Stimulated activated effector memory CD8-positive, alpha-beta T cell treated with anti-CD3 and anti-CD28 coated beads, Interleukin-12 subunit alpha, Interleukin-12 subunit beta, amount 100 ng/mL, for 72 hours (primary cell): ENCODE measurements around the gene SNX33.
"Not testable (repeated sequence)": the region's sequence is repeated elsewhere in the genome, so short reads cannot be mapped to it uniquely, and the experiment has no call there.

ENCODE experiments used
- ATAC-seq: fragments of 150-1000 bp; cut with Tn5 transposase; 2 replicates; pipeline ENCODE4 v1.10.0; 2021
- DNase-seq, 2 donors: peaks; one replicate each; pipeline ENCODE4 v3.0.0; 2021 to 2022; ENCODE audit warnings: low spot score in 2 of 2
- H3K27ac Mint-ChIP-seq: one replicate; pipeline ENCODE4 v1.8.0; 2022; ENCODE audit warnings: mild to moderate bottlenecking, mixed read lengths
- H3K36me3 Mint-ChIP-seq: one replicate; pipeline ENCODE4 v1.8.0; 2022; ENCODE audit warnings: mild to moderate bottlenecking, mixed read lengths
- H3K4me1 Mint-ChIP-seq: one replicate; pipeline ENCODE4 v1.8.0; 2022; ENCODE audit warnings: mixed read lengths
- H3K4me3 Mint-ChIP-seq: one replicate; pipeline ENCODE4 v1.8.0; 2022; ENCODE audit warnings: mild to moderate bottlenecking, mixed read lengths
- H3K9me3 Mint-ChIP-seq: one replicate; pipeline ENCODE4 v1.8.0; 2022; ENCODE audit warnings: mixed read lengths

Gene SNX33

DNA sequence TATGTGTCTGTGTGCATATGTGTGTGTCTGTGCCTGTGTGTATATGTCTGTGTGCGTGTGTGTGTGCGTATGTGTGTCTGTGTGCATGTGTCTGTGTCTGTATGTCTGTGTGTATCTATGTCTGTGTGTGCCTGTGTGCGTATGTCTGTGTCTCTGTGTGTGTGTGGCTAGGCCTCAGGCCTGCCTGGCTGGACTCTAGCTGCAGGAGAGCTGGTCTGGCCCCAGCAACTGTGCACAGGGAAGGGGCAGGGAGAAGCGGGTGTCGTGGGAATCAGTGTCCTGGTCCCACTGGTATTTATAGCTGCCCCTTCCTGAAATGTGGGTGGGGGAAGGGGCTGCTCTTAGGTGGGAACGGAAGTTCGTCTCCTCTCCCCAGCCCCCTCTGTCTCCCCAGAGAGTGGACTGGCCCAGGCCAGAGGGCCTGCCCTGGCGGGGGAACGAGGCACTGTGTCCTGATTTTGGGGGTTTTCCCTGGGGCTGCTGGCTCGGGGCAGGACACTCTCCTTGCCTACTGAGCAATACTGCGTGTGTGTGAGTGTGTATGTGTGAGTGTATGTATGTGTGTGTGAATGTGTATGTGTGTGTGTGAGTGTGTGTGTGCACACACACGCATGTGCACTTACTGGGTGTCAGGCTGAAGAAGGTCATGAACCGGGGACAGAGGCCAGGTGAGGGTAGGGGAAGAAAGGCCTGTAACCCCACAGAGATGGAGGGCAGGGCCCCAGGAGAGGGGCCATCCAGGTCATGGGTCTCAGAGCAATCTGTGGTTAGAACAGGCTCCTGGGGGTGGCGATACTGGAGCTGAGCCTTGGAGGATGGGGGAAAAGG is 58.4 kb downstream of the SNX33 start:
- no peak for ATAC-seq
- H3K9me3 Mint-ChIP-seq = no peaks in the 10 kb centered on the region
- no peak overlapping the region for H3K27ac Mint-ChIP-seq
- H3K36me3 Mint-ChIP-seq = no peaks in the 10 kb centered on the region
- no peak for DNase-seq
- H3K4me3 Mint-ChIP-seq = no peak overlapping the region
- peaks cover 7% of the 10 kb centered on the region for H3K4me1 Mint-ChIP-seq

GRCh38 chr15:75706682-75706954 is 58.9 kb downstream of the SNX33 start:
- Mint-ChIP-seq H3K4me1 (peaks cover 6% of the 10 kb centered on the region), H3K36me3 (no peaks in the 10 kb centered on the region), H3K4me3 (no peak overlapping the region), H3K27ac (no peak overlapping the region), H3K9me3 (no peaks in the 10 kb centered on the region)
- DNase-seq (no peak), ATAC-seq (no peak)

GRCh38 chr15:75709458-75709857 is 61.7 kb downstream of the SNX33 start:
- H3K4me3 Mint-ChIP-seq, ATAC-seq, H3K9me3 Mint-ChIP-seq, H3K27ac Mint-ChIP-seq, H3K4me1 Mint-ChIP-seq, DNase-seq, H3K36me3 Mint-ChIP-seq: not testable (repeated sequence)

DNA sequence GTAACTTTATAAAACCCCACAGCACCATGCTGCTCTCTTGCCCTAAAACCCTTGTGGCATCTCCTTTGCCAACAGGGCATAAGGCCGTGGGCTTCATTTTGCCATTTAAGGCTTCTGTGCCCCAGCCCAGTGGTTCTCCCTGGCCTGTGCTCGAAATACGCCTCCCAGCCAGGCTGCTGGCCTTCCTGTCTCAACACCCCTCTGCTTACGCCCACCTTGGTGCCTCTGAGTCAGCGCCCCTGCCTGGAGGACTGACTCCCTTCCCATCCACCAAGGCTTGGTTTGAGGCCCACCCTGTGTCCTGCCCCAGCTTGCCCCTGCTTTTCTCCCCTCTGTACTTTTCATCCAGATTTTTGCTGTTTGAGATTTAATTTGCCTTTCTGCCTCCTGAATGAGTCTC is 63.2 kb downstream of the SNX33 start:
- H3K4me3 Mint-ChIP-seq, H3K4me1 Mint-ChIP-seq, H3K9me3 Mint-ChIP-seq, H3K36me3 Mint-ChIP-seq, DNase-seq, H3K27ac Mint-ChIP-seq: not testable (repeated sequence)
- ATAC-seq = peak; percentile 33

DNA sequence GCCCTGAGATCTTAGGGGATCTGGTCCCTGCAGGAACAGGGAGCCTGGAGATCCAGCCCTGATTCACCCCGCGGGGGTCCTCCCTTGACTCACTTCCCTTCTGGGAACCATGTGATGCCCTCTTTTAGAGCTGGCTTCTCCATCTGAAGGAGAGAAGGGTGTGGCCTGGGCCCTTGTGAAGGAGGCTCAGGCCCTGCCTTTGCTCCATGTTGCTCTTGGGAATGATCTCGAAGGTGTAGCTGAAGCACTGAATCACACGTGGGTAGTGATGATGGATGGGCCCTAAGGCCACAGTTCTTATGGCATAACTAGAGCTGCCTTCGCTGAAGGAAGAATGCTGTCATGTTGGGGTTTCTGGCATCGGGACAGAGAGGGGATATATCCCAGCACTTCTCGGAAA is 63.8 kb downstream of the SNX33 start:
- H3K4me3 Mint-ChIP-seq, H3K36me3 Mint-ChIP-seq, DNase-seq, ATAC-seq, H3K27ac Mint-ChIP-seq, H3K9me3 Mint-ChIP-seq, H3K4me1 Mint-ChIP-seq: not testable (repeated sequence)
